ENCODE measurements around the gene EBF3. TPM values are rescaled to one million over a fixed set of nuclear protein-coding genes. Genes with fewer than 3 reads are reported as not detected.

EBF3 gene
- polyA plus RNA-seq, 4 donors, result 1.4 to 1.9 TPM; not detected in 2

- Histone ChIP-seq H3K4me3 (ENCODE audit: low read depth in 1 of 3, low read length in 3 of 3) (no peak overlapping the region), H3K27me3 (ENCODE audit: control insufficient read depth in 3 of 3, insufficient read depth in 3 of 3, low read length in 3 of 3) (no peaks in the 10 kb centered on the region), H3K36me3 (ENCODE audit: control insufficient read depth in 3 of 3, insufficient read depth in 2 of 3, low read depth in 1 of 3, low read length in 3 of 3) (no peaks in the 10 kb centered on the region), H3K4me1 (ENCODE audit: control insufficient read depth in 3 of 3, insufficient read depth in 2 of 3, low read depth in 1 of 3, low read length in 2 of 3) (no peaks in the 10 kb centered on the region), H3K9me3 (ENCODE audit: control insufficient read depth in 2 of 2, insufficient read depth in 1 of 2, low read depth in 1 of 2, low read length in 1 of 2) (no peaks in the 10 kb centered on the region), H3K27ac (ENCODE audit: low read depth in 1 of 3, low read length in 2 of 3) (no peak overlapping the region)
- DNase-seq (no peak), FAIRE-seq (no peak)
- WGBS, 3 donors, result 85 to 94% (median 88%) methylated on average over 16 of the region's 16 CpGs
Observed at GRCh38 chr10:129841071-129841470, 123.0 kb downstream of the EBF3 start.

GRCh38 chr10:129840196-129840590, 123.9 kb downstream of the EBF3 start:
- H3K4me1 ChIP-seq (ENCODE audit: control insufficient read depth in 3 of 3, insufficient read depth in 2 of 3, low read depth in 1 of 3, low read length in 2 of 3), result no peaks in the 10 kb centered on the region
- no peaks in the 10 kb centered on the region for H3K27me3 ChIP-seq (ENCODE audit: control insufficient read depth in 3 of 3, insufficient read depth in 3 of 3, low read length in 3 of 3)
- no peak overlapping the region for H3K4me3 ChIP-seq (ENCODE audit: low read depth in 1 of 3, low read length in 3 of 3)
- H3K36me3 ChIP-seq (ENCODE audit: control insufficient read depth in 3 of 3, insufficient read depth in 2 of 3, low read depth in 1 of 3, low read length in 3 of 3), result no peaks in the 10 kb centered on the region
- DNase-seq, result no peak
- H3K27ac ChIP-seq (ENCODE audit: low read depth in 1 of 3, low read length in 2 of 3), result no peak overlapping the region
- FAIRE-seq, result no peak
- no peaks in the 10 kb centered on the region for H3K9me3 ChIP-seq (ENCODE audit: control insufficient read depth in 2 of 2, insufficient read depth in 1 of 2, low read depth in 1 of 2, low read length in 1 of 2)
- 93 to 95% (median 94%) methylated on average over 29 of the region's 29 CpGs for WGBS, 3 donors

- no peak overlapping the region for H3K4me3 ChIP-seq (ENCODE audit: low read depth in 1 of 3, low read length in 3 of 3)
- FAIRE-seq, result no peak
- H3K4me1 ChIP-seq (ENCODE audit: control insufficient read depth in 3 of 3, insufficient read depth in 2 of 3, low read depth in 1 of 3, low read length in 2 of 3), result no peaks in the 10 kb centered on the region
- H3K36me3 ChIP-seq (ENCODE audit: control insufficient read depth in 3 of 3, insufficient read depth in 2 of 3, low read depth in 1 of 3, low read length in 3 of 3), result no peaks in the 10 kb centered on the region
- H3K27ac ChIP-seq (ENCODE audit: low read depth in 1 of 3, low read length in 2 of 3), result no peak overlapping the region
- H3K27me3 ChIP-seq (ENCODE audit: control insufficient read depth in 3 of 3, insufficient read depth in 3 of 3, low read length in 3 of 3), result peaks cover 0 to under 1% (median 0%) of the 10 kb centered on the region in 3 donors
- no peak for DNase-seq
- WGBS, 3 donors, result 91 to 95% (median 94%) methylated on average over 27 of the region's 27 CpGs
- no peaks in the 10 kb centered on the region for H3K9me3 ChIP-seq (ENCODE audit: control insufficient read depth in 2 of 2, insufficient read depth in 1 of 2, low read depth in 1 of 2, low read length in 1 of 2)
Observed at GRCh38 chr10:129839285-129840195, 124.5 kb downstream of the EBF3 start.

GRCh38 chr10:129838794-129839193, 125.3 kb downstream of the EBF3 start:
- Histone ChIP-seq H3K4me3 (ENCODE audit: low read depth in 1 of 3, low read length in 3 of 3) (no peak overlapping the region), H3K27ac (ENCODE audit: low read depth in 1 of 3, low read length in 2 of 3) (no peak overlapping the region), H3K9me3 (ENCODE audit: control insufficient read depth in 2 of 2, insufficient read depth in 1 of 2, low read depth in 1 of 2, low read length in 1 of 2) (no peaks in the 10 kb centered on the region), H3K27me3 (ENCODE audit: control insufficient read depth in 3 of 3, insufficient read depth in 3 of 3, low read length in 3 of 3) (peaks cover 0 to 4% (median 0%) of the 10 kb centered on the region in 3 donors), H3K36me3 (ENCODE audit: control insufficient read depth in 3 of 3, insufficient read depth in 2 of 3, low read depth in 1 of 3, low read length in 3 of 3) (no peaks in the 10 kb centered on the region), H3K4me1 (ENCODE audit: control insufficient read depth in 3 of 3, insufficient read depth in 2 of 3, low read depth in 1 of 3, low read length in 2 of 3) (no peaks in the 10 kb centered on the region)
- no peak for DNase-seq
- 96 to 98% (median 98%) methylated on average over 26 of the region's 26 CpGs for WGBS, 3 donors
- FAIRE-seq, result no peak

GRCh38 chr10:129837909-129838582, 126.0 kb downstream of the EBF3 start:
- 81 to 91% (median 87%) methylated on average over 26 of the region's 26 CpGs for WGBS, 3 donors
- Histone ChIP-seq H3K27me3 (ENCODE audit: control insufficient read depth in 3 of 3, insufficient read depth in 3 of 3, low read length in 3 of 3) (peaks cover 0 to 4% (median 0%) of the 10 kb centered on the region in 3 donors), H3K4me3 (ENCODE audit: low read depth in 1 of 3, low read length in 3 of 3) (no peak overlapping the region), H3K4me1 (ENCODE audit: control insufficient read depth in 3 of 3, insufficient read depth in 2 of 3, low read depth in 1 of 3, low read length in 2 of 3) (no peaks in the 10 kb centered on the region), H3K9me3 (ENCODE audit: control insufficient read depth in 2 of 2, insufficient read depth in 1 of 2, low read depth in 1 of 2, low read length in 1 of 2) (no peaks in the 10 kb centered on the region), H3K36me3 (ENCODE audit: control insufficient read depth in 3 of 3, insufficient read depth in 2 of 3, low read depth in 1 of 3, low read length in 3 of 3) (no peaks in the 10 kb centered on the region), H3K27ac (ENCODE audit: low read depth in 1 of 3, low read length in 2 of 3) (no peak overlapping the region)
- DNase-seq, result no peak
- no peak for FAIRE-seq

GRCh38 chr10:129836253-129836652, 127.8 kb downstream of the EBF3 start:
- Histone ChIP-seq H3K27me3 (ENCODE audit: control insufficient read depth in 3 of 3, insufficient read depth in 3 of 3, low read length in 3 of 3) (peaks cover 0 to 4% (median 0%) of the 10 kb centered on the region in 3 donors), H3K27ac (ENCODE audit: low read depth in 1 of 3, low read length in 2 of 3) (no peak overlapping the region), H3K4me1 (ENCODE audit: control insufficient read depth in 3 of 3, insufficient read depth in 2 of 3, low read depth in 1 of 3, low read length in 2 of 3) (no peaks in the 10 kb centered on the region), H3K4me3 (ENCODE audit: low read depth in 1 of 3, low read length in 3 of 3) (no peak overlapping the region), H3K9me3 (ENCODE audit: control insufficient read depth in 2 of 2, insufficient read depth in 1 of 2, low read depth in 1 of 2, low read length in 1 of 2) (no peaks in the 10 kb centered on the region), H3K36me3 (ENCODE audit: control insufficient read depth in 3 of 3, insufficient read depth in 2 of 3, low read depth in 1 of 3, low read length in 3 of 3) (peaks cover 0 to 2% (median 0%) of the 10 kb centered on the region in 3 donors)
- DNase-seq, result no peak
- FAIRE-seq, result no peak
- 92 to 96% (median 93%) methylated on average over 7 of the region's 7 CpGs for WGBS, 3 donors

- Histone ChIP-seq H3K27ac (ENCODE audit: low read depth in 1 of 3, low read length in 2 of 3) (no peak overlapping the region), H3K4me1 (ENCODE audit: control insufficient read depth in 3 of 3, insufficient read depth in 2 of 3, low read depth in 1 of 3, low read length in 2 of 3) (no peaks in the 10 kb centered on the region), H3K9me3 (ENCODE audit: control insufficient read depth in 2 of 2, insufficient read depth in 1 of 2, low read depth in 1 of 2, low read length in 1 of 2) (no peaks in the 10 kb centered on the region), H3K36me3 (ENCODE audit: control insufficient read depth in 3 of 3, insufficient read depth in 2 of 3, low read depth in 1 of 3, low read length in 3 of 3) (peaks cover 0 to 2% (median 0%) of the 10 kb centered on the region in 3 donors), H3K4me3 (ENCODE audit: low read depth in 1 of 3, low read length in 3 of 3) (no peak overlapping the region), H3K27me3 (ENCODE audit: control insufficient read depth in 3 of 3, insufficient read depth in 3 of 3, low read length in 3 of 3) (peaks cover 0 to 4% (median 0%) of the 10 kb centered on the region in 3 donors)
- FAIRE-seq (no peak), DNase-seq (no peak)
- 69 to 73% (median 69%) methylated on average over 15 of the region's 15 CpGs for WGBS, 3 donors
Observed at GRCh38 chr10:129833994-129834739, 129.9 kb downstream of the EBF3 start.

- 15 to 71% (median 43%) methylated on average over 12 of the region's 12 CpGs for WGBS, 3 donors
- no peak overlapping the region for H3K27ac ChIP-seq (ENCODE audit: low read depth in 1 of 3, low read length in 2 of 3)
- DNase-seq, result no peak
Observed at GRCh38 chr10:129833468-129833950, 130.6 kb downstream of the EBF3 start.

More at GRCh38 chr10:129833468-129833950, 130.6 kb downstream of the EBF3 start:
- FAIRE-seq, result no peak
- peaks cover 0 to 4% (median 0%) of the 10 kb centered on the region in 3 donors for H3K27me3 ChIP-seq (ENCODE audit: control insufficient read depth in 3 of 3, insufficient read depth in 3 of 3, low read length in 3 of 3)
- no peaks in the 10 kb centered on the region for H3K4me1 ChIP-seq (ENCODE audit: control insufficient read depth in 3 of 3, insufficient read depth in 2 of 3, low read depth in 1 of 3, low read length in 2 of 3)
- H3K9me3 ChIP-seq (ENCODE audit: control insufficient read depth in 2 of 2, insufficient read depth in 1 of 2, low read depth in 1 of 2, low read length in 1 of 2), result no peaks in the 10 kb centered on the region
- peaks cover 0 to 2% (median 0%) of the 10 kb centered on the region in 3 donors for H3K36me3 ChIP-seq (ENCODE audit: control insufficient read depth in 3 of 3, insufficient read depth in 2 of 3, low read depth in 1 of 3, low read length in 3 of 3)
- no peak overlapping the region for H3K4me3 ChIP-seq (ENCODE audit: low read depth in 1 of 3, low read length in 3 of 3)
